Measurements from ENCODE around the gene SEMA4D. TPM values are rescaled to one million over a fixed set of nuclear protein-coding genes. Genes with fewer than 3 reads are reported as not detected.

Gene SEMA4D
- total RNA-seq, 1 donor from 2014 or later: 49.9 TPM

GRCh38 chr9:89533411-89534095 is 35.6 kb upstream of the SEMA4D start:
- no peaks in the 10 kb centered on the region for H3K27me3 ChIP-seq (ENCODE audit: low read depth)
- no peak for ATAC-seq
- intact Hi-C loops (cut with DNase I): no loop called here
- no peak for DNase-seq
- H3K9me3 ChIP-seq: no peaks in the 10 kb centered on the region
- H3K36me3 ChIP-seq: no peaks in the 10 kb centered on the region
- H3K4me3 ChIP-seq: no peak overlapping the region
- H3K4me1 ChIP-seq: peaks cover 30% of the 10 kb centered on the region
- TF ChIP-seq CTCF (IDR thresholded peaks at IDR 0.05): no peak
- no peak overlapping the region for H3K27ac ChIP-seq

DNA sequence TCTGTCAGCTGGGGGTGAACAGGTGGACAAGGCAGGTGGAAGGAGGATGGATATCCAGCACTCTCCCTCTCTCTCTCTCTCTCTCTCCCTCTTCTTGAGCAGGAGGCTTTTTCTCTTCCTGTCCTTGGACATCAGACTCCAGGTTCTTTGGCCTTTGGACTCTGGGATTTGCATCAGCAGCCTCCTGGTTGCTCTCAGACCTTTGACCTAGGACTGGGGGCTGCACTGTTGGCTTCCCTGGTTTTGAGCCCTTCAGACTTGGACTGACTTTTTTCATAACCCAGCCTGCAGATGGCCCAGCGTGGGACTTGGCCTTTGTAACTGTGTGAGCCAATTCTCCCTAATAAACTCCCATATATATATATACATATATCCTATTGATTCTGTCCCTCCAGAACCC is 35.0 kb upstream of the SEMA4D start:
- intact Hi-C loops (cut with DNase I): no loop called here
- ATAC-seq (no peak), DNase-seq (no peak)
- no peak overlapping the region for H3K27ac ChIP-seq
- H3K27me3 ChIP-seq (ENCODE audit: low read depth): no peaks in the 10 kb centered on the region
- H3K4me1 ChIP-seq: peaks cover 33% of the 10 kb centered on the region
- H3K4me3 ChIP-seq: no peak overlapping the region
- H3K36me3 ChIP-seq: no peaks in the 10 kb centered on the region
- no peak for TF ChIP-seq CTCF (IDR thresholded peaks at IDR 0.05)
- no peaks in the 10 kb centered on the region for H3K9me3 ChIP-seq

- no peak for ATAC-seq
- no peaks in the 10 kb centered on the region for H3K36me3 ChIP-seq
- no peak overlapping the region for H3K4me3 ChIP-seq
- H3K9me3 ChIP-seq: no peaks in the 10 kb centered on the region
- DNase-seq: no peak
- TF ChIP-seq CTCF (IDR thresholded peaks at IDR 0.05): no peak
- no peaks in the 10 kb centered on the region for H3K27me3 ChIP-seq (ENCODE audit: low read depth)
- intact Hi-C loops (cut with DNase I): no loop called here
- peaks cover 31% of the 10 kb centered on the region for H3K4me1 ChIP-seq
- no peak overlapping the region for H3K27ac ChIP-seq
These were observed 34.6 kb upstream of the SEMA4D start for GRCh38 chr9:89532478-89532877.

GRCh38 chr9:89531766-89532165 is 33.9 kb upstream of the SEMA4D start:
- TF ChIP-seq CTCF (IDR thresholded peaks at IDR 0.05): no peak
- Histone ChIP-seq H3K27ac (no peak overlapping the region), H3K9me3 (no peaks in the 10 kb centered on the region), H3K4me1 (peaks cover 31% of the 10 kb centered on the region), H3K4me3 (no peak overlapping the region), H3K27me3 (ENCODE audit: low read depth) (no peaks in the 10 kb centered on the region), H3K36me3 (no peaks in the 10 kb centered on the region)
- no peak for DNase-seq
- intact Hi-C loops (cut with DNase I): no loop called here
- no peak for ATAC-seq

- intact Hi-C loops (cut with DNase I): no loop called here
- no peak for ATAC-seq
- peaks cover 38% of the 10 kb centered on the region for H3K4me1 ChIP-seq
- H3K4me3 ChIP-seq: no peak overlapping the region
- no peak for DNase-seq
- H3K36me3 ChIP-seq: no peaks in the 10 kb centered on the region
- no peak for TF ChIP-seq CTCF (IDR thresholded peaks at IDR 0.05)
- H3K27ac ChIP-seq: no peak overlapping the region
- no peaks in the 10 kb centered on the region for H3K9me3 ChIP-seq
- H3K27me3 ChIP-seq (ENCODE audit: low read depth): no peaks in the 10 kb centered on the region
These were observed 32.8 kb upstream of the SEMA4D start for GRCh38 chr9:89530726-89531125.
